Large intestine (tissue), 12 donors: ENCODE measurements around the gene ABCD2. TPM values are rescaled to one million over a fixed set of nuclear protein-coding genes. Genes with fewer than 3 reads are reported as not detected.

ENCODE experiments used
- DNase-seq, 2 donors: peaks; one replicate each; pipeline versions ENCODE4 v3.0.0 to v3.0.0-alpha.2; 2013
- H3K27ac ChIP-seq: one replicate; pipeline ENCODE4 v1.5.1; 2013; ENCODE audit warnings: low read length
- H3K27me3 ChIP-seq: 2 replicates; pipeline ENCODE4 v1.6.1; 2013; ENCODE audit warnings: low read length; ENCODE audit not compliant: control insufficient read depth, insufficient read depth
- H3K36me3 ChIP-seq: 2 replicates; pipeline ENCODE4 v1.6.1; 2013; ENCODE audit warnings: low read length; ENCODE audit not compliant: control insufficient read depth, insufficient read depth
- H3K4me1 ChIP-seq: one replicate; pipeline ENCODE4 v1.6.1; 2013; ENCODE audit warnings: low read length; ENCODE audit not compliant: control insufficient read depth, insufficient read depth
- H3K4me3 ChIP-seq: one replicate; pipeline ENCODE4 v1.5.1; 2013; ENCODE audit warnings: low read length
- H3K9me3 ChIP-seq: one replicate; pipeline ENCODE4 v1.6.1; 2013; ENCODE audit warnings: mild to moderate bottlenecking, low read depth, low read length, moderate library complexity; ENCODE audit not compliant: control insufficient read depth
- WGBS: methylation state at CpG from one replicate; pipeline ENCODE4 v1.1.5; 2013; ENCODE audit warnings: low lambda C conversion rate; ENCODE audit not compliant: insufficient coverage; 5-methylcytosine and 5-hydroxymethylcytosine counted together
- long read RNA-seq, 11 donors: transcript quantifications; one replicate each; lab custom pipeline, GENCODE V29; 2026
- polyA plus RNA-seq: library from polyadenylated mRNA; unstranded; fragments of 120-200 nt; gene quantifications from one replicate; pipeline ENCODE4 v1.2.1, GENCODE V29; 2013

ABCD2 gene
- 0.67 TPM for polyA plus RNA-seq
- long read RNA-seq, donor 1: 0 reads
- long read RNA-seq, donor 2: 0 reads
- long read RNA-seq, donor 3: 0 reads
- long read RNA-seq, donor 4: 0 reads
- long read RNA-seq, donor 5: 0 reads
- long read RNA-seq, donor 6: 0 reads
- long read RNA-seq, donor 7: 0 reads
- long read RNA-seq, donor 8: 0 reads
- long read RNA-seq, donor 9: 0 reads
- long read RNA-seq, donor 10: 0 reads
- long read RNA-seq, donor 11: 0 reads

DNA sequence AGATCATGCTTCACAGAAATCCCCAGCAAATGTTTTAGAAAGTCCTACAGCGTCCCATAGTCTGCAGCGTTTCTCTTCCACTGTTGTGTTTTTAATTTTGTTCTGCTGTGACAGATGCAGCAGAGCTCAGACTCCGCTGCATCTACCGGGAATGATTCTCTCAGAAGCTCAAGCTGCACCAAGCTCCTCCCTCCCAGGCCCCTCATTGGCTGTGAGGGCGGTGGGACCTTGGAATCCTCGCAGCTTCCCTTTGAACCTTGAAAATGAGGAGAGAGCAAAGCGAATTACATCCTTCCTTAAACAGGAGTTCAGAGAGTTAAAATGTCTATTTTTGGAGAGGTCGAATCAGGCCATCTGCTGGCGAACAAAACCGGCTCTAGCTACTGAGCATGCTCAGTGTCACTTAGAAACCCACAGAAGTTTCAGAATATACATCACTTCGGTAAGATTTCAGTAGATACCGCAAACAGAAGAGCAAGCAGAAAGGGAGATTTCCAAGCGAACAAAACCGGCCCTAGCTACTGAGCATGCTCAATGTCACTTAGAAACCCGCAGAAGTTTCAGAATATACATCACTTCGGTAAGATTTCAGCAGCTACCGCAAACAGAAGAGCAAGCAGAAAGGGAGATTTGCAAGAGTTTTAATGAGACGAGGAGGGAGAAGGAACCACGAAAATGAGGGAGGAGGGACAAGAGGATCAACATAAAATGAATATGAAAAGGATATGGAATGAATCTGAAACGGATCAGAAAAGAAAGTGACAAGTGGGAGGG lies at the start of gene ABCD2:
Gene ABCD2 (minus strand): TSS at position 144 of the 774 bp plus-strand sequence. CDS start 188 bp downstream, outside the sequence.
- WGBS: 3% methylated on average over 6 of the region's 20 CpGs
- H3K27me3 ChIP-seq: no peaks in the 10 kb centered on the region
- peaks cover 3% of the 10 kb centered on the region for H3K4me1 ChIP-seq
- H3K4me3 ChIP-seq: peak within 1 kb of the TSS; percentile 38
- peak within 1 kb of the TSS; percentile 4 for H3K27ac ChIP-seq
- H3K9me3 ChIP-seq: no peaks in the 10 kb centered on the region
- peak; percentile 22 to 50 for DNase-seq
- H3K36me3 ChIP-seq: no peaks in the 10 kb centered on the region

DNA sequence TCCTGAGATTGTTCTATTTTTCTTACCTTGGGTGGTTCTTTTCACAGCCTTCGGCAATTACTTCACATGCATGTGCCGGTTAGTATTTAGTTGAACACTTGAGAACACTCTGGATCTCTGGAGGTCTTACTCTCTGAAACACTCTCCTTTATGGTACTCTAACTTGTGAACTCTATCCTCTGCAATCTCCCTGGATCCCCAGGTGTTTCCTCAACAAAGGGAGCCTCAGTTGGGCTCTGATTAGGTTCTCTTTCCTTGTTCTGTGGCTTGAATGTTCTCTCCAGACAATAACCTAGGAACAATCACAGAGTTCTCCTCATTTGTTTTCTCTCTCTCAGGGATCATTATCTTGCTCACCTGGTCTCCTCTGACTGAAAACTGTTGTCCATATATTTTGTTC lies 40.5 kb upstream of the ABCD2 start:
- no peak for DNase-seq
- Histone ChIP-seq H3K27me3 (no peaks in the 10 kb centered on the region), H3K27ac (no peak overlapping the region), H3K36me3 (no peaks in the 10 kb centered on the region), H3K4me3 (no peak overlapping the region), H3K4me1 (no peaks in the 10 kb centered on the region), H3K9me3 (no peaks in the 10 kb centered on the region)
- no CpG with 5 or more reads among the region's 2 CpGs for WGBS

DNA sequence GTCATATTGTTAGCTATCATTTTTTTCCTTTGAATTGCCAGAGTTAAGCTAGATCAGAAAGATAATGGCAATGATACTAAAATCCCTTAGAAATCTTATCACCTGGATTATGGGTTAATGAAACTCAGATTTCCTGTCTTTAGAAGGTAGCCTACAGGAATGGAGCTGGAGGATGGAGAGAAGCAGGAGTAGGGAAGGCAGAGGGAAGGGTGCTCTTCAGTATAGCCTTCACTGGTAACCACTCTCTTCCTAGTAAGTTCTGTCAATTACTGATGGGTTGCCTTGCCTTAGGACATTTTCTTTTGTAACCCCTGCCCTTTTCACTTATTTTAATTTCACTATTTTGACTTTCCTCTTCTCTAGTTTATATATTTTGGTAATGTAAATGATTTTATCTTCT lies 27.8 kb upstream of the ABCD2 start:
- Histone ChIP-seq H3K27me3 (no peaks in the 10 kb centered on the region), H3K4me1 (no peaks in the 10 kb centered on the region), H3K36me3 (no peaks in the 10 kb centered on the region), H3K9me3 (no peaks in the 10 kb centered on the region), H3K27ac (no peak overlapping the region), H3K4me3 (no peak overlapping the region)
- DNase-seq: no peak

DNA sequence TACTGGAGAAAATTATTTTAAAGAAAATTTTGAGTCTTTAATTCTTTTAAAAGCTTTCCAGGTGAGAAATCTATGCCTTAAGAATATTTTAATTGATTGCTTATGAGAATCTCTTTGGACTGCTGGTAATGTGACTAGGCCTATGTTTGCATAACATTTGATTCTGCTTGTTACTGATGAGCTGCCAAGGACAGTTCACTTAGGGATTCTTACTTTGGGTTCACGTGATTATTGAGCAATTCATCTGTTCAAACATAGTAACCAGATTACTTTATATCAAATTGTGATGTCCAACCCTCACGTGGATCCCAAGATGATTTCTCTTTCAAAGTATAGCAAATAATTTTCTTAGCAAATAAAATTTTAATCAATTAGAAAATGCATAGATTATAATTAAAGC lies 27.4 kb upstream of the ABCD2 start:
- no peaks in the 10 kb centered on the region for H3K4me1 ChIP-seq
- H3K9me3 ChIP-seq: no peaks in the 10 kb centered on the region
- no CpG with 5 or more reads among the region's 2 CpGs for WGBS
- no peak for DNase-seq
- no peaks in the 10 kb centered on the region for H3K27me3 ChIP-seq
- H3K36me3 ChIP-seq: no peaks in the 10 kb centered on the region
- no peak overlapping the region for H3K4me3 ChIP-seq
- H3K27ac ChIP-seq: no peak overlapping the region

DNA sequence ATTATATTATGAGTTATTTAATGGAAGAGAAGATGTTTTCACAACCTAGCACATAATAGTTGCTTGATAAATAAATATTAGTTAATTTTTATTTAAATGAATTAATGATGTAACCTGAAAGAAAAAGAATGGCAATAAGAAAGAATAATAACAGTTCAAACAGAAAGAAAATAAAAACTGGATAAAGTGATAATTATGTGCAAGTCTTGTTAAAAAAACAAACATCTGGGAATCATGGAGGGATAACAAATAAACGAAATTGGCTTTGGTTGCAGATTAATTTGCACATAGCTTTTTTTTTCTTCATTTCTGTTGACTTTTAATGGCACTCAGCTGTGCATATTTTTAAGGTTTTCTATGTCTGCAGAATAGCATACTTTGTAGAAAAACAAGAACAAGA lies 23.4 kb upstream of the ABCD2 start:
- no peak overlapping the region for H3K4me3 ChIP-seq
- no peaks in the 10 kb centered on the region for H3K27me3 ChIP-seq
- no peaks in the 10 kb centered on the region for H3K4me1 ChIP-seq
- no CpG with 5 or more reads among the region's 1 CpG for WGBS
- no peak overlapping the region for H3K27ac ChIP-seq
- no peaks in the 10 kb centered on the region for H3K36me3 ChIP-seq
- no peak for DNase-seq
- no peaks in the 10 kb centered on the region for H3K9me3 ChIP-seq

DNA sequence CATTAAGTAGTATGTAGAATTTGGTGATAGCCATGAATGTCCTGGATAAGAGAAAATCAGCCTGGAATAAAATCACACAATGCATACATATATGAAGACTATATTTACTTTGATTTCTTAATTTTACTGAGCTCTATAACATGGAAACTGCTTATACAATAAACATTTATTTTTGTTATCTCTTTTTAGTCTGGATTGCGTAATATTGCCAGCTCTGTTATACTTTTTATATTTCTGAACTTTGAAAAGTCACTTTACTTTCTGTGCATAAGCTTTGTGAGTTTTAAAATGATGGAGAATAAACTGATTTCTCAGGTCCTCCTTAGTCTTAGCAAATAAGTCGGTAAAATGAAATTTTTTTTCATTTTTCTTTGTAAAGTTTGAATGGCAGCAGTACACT lies 19.2 kb upstream of the ABCD2 start:
- H3K9me3 ChIP-seq: no peaks in the 10 kb centered on the region
- DNase-seq: no peak
- no peak overlapping the region for H3K27ac ChIP-seq
- H3K4me3 ChIP-seq: no peak overlapping the region
- no peaks in the 10 kb centered on the region for H3K4me1 ChIP-seq
- H3K36me3 ChIP-seq: no peaks in the 10 kb centered on the region
- no peaks in the 10 kb centered on the region for H3K27me3 ChIP-seq
- 78% methylated on average over 2 of the region's 2 CpGs for WGBS

DNA sequence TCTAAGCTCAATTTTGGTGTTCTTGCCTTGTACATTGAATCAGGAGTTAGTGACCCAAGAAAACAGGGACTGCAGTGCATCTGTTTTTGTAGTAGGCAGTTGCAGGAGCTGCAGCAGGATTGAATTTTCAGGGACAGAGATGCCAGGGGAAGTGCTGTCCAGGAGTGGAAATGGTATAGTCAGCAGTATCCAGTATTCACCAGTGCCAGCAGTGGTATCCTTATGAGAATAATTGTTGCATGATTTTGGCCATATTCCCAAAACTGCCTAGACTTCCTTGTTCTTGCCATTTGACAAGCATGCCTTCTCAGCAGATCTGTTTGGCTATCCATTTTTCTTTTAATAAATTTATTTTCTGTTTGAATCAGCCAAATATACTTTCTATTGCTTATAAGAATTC lies 18.6 kb upstream of the ABCD2 start:
- Histone ChIP-seq H3K36me3 (no peaks in the 10 kb centered on the region), H3K4me1 (no peaks in the 10 kb centered on the region), H3K27me3 (no peaks in the 10 kb centered on the region)

DNA sequence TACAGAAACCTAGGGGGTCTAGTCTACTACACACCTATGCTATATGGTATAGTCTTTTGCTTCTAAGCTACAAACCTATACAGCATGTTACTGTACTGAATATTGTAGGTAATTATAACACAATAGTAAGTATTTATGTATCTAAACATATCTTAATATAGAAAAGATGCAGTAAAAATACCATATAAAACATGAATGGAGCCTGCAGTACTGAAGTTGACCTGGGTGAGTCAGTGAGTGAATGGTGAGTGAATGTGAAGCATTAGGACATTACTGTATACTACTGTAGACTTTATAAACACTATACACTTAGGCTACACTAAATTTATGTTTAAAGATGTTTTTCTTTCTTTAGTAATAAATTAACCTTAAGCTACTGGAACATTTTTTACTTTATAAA lies 13.1 kb upstream of the ABCD2 start:
- Histone ChIP-seq H3K27ac (no peak overlapping the region), H3K4me1 (no peaks in the 10 kb centered on the region), H3K36me3 (no peaks in the 10 kb centered on the region), H3K9me3 (no peaks in the 10 kb centered on the region), H3K4me3 (no peak overlapping the region), H3K27me3 (no peaks in the 10 kb centered on the region)
- DNase-seq: no peak

More for the DNA sequence above, 18.6 kb upstream of the ABCD2 start:
- DNase-seq: no peak
- Histone ChIP-seq H3K9me3 (no peaks in the 10 kb centered on the region), H3K27ac (no peak overlapping the region), H3K4me3 (no peak overlapping the region)

DNA sequence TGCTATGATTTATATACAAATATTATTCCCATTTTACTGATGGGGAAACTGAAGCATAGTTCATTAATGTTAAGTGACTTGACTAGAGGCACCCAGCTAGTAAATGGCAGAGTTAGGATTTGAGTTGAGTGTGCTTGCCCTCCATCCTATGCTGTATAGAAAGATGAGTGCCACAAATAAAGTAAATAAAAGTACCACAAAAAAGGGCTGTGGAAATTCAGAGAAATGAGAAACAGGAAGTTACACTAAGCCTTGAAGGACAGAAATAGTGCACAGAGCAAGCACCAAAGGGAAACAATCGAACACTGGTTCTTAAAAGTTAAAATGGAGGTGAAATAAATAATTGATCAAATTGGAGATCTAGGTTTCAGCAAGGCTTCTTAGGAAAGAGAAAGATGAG lies 9.2 kb upstream of the ABCD2 start:
- 86% methylated on average over 1 of the region's 1 CpG for WGBS
- Histone ChIP-seq H3K27ac (no peak overlapping the region), H3K4me3 (no peak overlapping the region), H3K9me3 (no peaks in the 10 kb centered on the region), H3K36me3 (no peaks in the 10 kb centered on the region), H3K4me1 (no peaks in the 10 kb centered on the region), H3K27me3 (no peaks in the 10 kb centered on the region)
- no peak for DNase-seq

DNA sequence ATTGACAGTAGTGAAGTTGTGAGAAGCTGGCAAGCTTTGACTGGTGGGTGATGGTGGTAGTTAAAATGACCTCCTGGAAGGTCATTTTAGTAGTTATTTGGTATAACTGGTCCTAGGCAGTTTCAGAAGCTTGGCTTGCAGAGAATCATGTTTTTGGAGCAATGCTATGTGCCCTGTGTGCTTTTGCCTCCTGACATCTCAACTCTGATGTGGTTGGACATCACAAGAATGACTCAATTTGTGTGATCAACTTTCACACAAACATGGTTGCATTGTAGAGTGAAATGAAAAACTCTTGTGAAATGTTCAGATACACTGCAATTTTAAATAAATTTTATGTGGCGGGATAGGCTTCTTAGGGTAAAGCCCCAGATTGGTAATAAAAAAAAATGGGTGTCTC lies 8.3 kb upstream of the ABCD2 start:
- no peak overlapping the region for H3K4me3 ChIP-seq
- H3K36me3 ChIP-seq: no peaks in the 10 kb centered on the region
- no peak for DNase-seq
- H3K9me3 ChIP-seq: no peaks in the 10 kb centered on the region
- H3K27ac ChIP-seq: no peak overlapping the region
- H3K4me1 ChIP-seq: no peaks in the 10 kb centered on the region
- no peaks in the 10 kb centered on the region for H3K27me3 ChIP-seq
- no CpG with 5 or more reads among the region's 1 CpG for WGBS
